ENCODE data around the gene PITPNB.

DNA sequence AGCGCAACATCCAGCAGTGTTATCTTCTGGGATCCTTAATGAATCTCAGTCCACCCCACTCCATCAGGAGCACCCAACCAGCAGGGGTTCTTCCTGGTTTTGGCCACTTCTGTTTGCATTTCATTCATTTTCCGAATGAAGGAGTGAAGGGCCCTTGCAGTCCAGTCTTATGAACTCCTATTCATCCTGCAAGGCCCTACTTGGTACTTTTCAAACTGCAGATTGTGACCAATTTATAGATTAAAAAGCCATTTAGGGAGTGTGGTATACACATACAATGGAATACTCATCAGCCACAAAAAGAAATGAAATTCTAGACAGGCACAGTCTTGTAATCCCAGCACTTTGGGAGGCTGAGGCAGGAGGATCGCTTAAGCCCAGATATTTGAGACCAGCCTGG lies 107.3 kb downstream of the PITPNB start:
- TF ChIP-seq CTCF (IDR thresholded peaks at IDR 0.05) (no peak), POLR2A (IDR thresholded peaks at IDR 0.05) (no peak)
